Uterus (tissue), 4 donors: ENCODE data around the gene PVALB. TPM values are rescaled to one million over a fixed set of nuclear protein-coding genes. Genes with fewer than 3 reads are reported as not detected.

Experiments used
- DNase-seq, 2 donors: peaks; one replicate each; pipeline ENCODE4 v3.0.0-alpha.2; 2019 to 2020
- H3K27ac ChIP-seq, 2 donors: fragments of 200-600 bp; sonication (generic); 1 replicate in 1 of 2; 2 replicates in 1 of 2; pipeline ENCODE4 v1.5.1; 2016 to 2018
- H3K27me3 ChIP-seq, 2 donors: fragments of 200-600 bp; sonication (generic); one replicate each; pipeline ENCODE4 v1.5.1; 2018 to 2019; ENCODE audit warnings: control low read depth in 1 of 2
- H3K36me3 ChIP-seq, 2 donors: fragments of 200-600 bp; sonication (generic); one replicate each; pipeline ENCODE4 v1.5.1; 2019; ENCODE audit warnings: control low read depth in 1 of 2
- H3K4me1 ChIP-seq, 2 donors: fragments of 200-600 bp; sonication (generic); one replicate each; pipeline ENCODE4 v1.5.1; 2018 to 2019; ENCODE audit warnings: control low read depth in 1 of 2
- H3K4me3 ChIP-seq, 2 donors: fragments of 200-600 bp; sonication (generic); 1 replicate in 1 of 2; 2 replicates in 1 of 2; pipeline ENCODE4 v1.5.1; 2018 to 2019; ENCODE audit warnings: mild to moderate bottlenecking in 1 of 2
- H3K9me3 ChIP-seq, 2 donors: fragments of 200-600 bp; sonication (generic); one replicate each; pipeline ENCODE4 v1.5.1; 2019; ENCODE audit warnings: control low read depth in 1 of 2
- POLR2A ChIP-seq, 2 donors: fragments of 450-650 bp; IDR thresholded peaks; one replicate each; pipeline ENCODE4 v1.6.1; 2016; ENCODE audit warnings: antibody characterized with exemption in 2 of 2, mild to moderate bottlenecking in 1 of 2, moderate library complexity in 1 of 2
- intact Hi-C: fragments of 100-400 bp; cut with DNase I; formaldehyde crosslinking; loops from one replicate; pipeline ENCODE4 v1.15.1; 2023; ENCODE audit warnings: low total_unique reads
- total RNA-seq, 4 donors: library from RNA; depleted of rRNA in 3 of 4; stranded (reverse); fragments of >200 nt in 3 of 4; gene quantifications; one replicate each; pipeline versions ENCODE4 v1.1.0 to v1.2.4, GENCODE V29; 2014 to 2023
- TF ChIP-seq, protein P1 (sequence below), 4 experiments: fragments of 200-600 bp in 2 of 4; fragments of 450-650 bp in 2 of 4; sonication (generic) in 2 of 4; IDR thresholded peaks; one replicate each; pipeline ENCODE4 v1.5.1; 2016 to 2019; ENCODE audit warnings: antibody characterized with exemption in 4 of 4, mild to moderate bottlenecking in 2 of 4, moderate library complexity in 1 of 4
- donor health status: DM: yes; HTN: yes; CAD: no.

Gene PVALB
- total RNA-seq, 4 donors from 2014 or later: 2.3 TPM; not detected in 3

DNA sequence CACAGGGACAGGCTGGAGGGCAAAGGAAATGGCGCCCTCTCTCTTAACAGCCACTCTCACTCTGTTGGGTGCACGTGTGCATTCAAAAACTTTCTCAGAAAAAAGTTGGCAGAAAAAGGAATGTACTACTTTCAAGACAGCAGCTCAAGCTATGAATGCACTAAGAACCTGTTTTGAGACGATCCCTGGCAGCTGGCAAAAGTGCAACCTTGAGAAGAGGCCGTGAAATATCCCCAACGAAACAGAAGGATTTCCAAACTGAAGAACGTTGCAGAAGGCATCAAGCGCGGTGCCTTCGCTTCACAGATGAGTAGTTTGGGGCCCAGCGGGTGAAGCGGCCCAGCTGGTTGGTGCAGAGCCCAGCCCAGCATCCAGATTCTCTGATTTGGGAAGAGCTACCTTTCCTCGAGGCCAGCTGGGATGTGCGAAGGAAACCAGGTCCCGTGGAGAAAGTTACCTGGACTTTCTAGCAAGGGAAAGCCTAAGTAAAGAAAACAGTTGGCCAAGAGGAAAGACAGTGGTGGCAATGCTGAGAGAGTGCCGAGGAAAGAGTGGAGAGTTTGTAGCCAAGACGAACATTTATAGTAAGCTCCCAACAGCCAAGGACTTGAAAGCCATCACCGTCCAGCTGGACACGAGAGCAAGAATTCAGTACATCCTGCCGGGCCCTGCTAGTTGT is 57.2 kb downstream of the PVALB start:
- no peaks in the 10 kb centered on the region for H3K36me3 ChIP-seq
- no peaks in the 10 kb centered on the region for H3K4me1 ChIP-seq
- H3K9me3 ChIP-seq: no peaks in the 10 kb centered on the region
- no peak overlapping the region for H3K4me3 ChIP-seq
- H3K27ac ChIP-seq: no peak overlapping the region
- no peak for DNase-seq
- TF ChIP-seq, protein P1, sequence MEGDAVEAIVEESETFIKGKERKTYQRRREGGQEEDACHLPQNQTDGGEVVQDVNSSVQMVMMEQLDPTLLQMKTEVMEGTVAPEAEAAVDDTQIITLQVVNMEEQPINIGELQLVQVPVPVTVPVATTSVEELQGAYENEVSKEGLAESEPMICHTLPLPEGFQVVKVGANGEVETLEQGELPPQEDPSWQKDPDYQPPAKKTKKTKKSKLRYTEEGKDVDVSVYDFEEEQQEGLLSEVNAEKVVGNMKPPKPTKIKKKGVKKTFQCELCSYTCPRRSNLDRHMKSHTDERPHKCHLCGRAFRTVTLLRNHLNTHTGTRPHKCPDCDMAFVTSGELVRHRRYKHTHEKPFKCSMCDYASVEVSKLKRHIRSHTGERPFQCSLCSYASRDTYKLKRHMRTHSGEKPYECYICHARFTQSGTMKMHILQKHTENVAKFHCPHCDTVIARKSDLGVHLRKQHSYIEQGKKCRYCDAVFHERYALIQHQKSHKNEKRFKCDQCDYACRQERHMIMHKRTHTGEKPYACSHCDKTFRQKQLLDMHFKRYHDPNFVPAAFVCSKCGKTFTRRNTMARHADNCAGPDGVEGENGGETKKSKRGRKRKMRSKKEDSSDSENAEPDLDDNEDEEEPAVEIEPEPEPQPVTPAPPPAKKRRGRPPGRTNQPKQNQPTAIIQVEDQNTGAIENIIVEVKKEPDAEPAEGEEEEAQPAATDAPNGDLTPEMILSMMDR (IDR thresholded peaks at IDR 0.05): no peak
- no peak for TF ChIP-seq POLR2A (IDR thresholded peaks at IDR 0.05)
- H3K27me3 ChIP-seq: no peaks in the 10 kb centered on the region
- intact Hi-C loops: no loop called here

DNA sequence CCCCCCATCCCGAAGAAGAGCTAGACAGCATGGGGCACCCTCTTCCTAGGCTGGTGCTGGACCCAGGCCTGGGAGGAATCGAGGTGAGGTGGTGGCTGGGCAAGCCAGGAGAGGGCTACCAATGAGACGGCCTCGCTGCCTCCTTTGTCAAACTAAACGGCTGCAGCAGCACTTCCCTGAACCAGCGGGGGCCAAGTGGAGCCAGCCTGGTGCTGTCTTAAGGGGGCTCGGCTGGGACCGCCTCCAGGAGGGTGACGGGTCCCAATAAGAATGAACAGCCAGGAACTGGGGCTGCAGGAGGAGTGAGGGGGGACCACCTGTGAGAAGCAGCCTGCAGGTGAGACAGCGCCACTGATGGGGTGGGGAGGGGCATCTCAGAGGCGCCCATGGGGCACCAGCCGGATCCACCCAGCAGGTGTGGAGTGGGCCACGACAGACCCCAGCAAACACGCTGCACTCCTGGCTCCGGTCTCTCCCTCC is 58.0 kb downstream of the PVALB start:
- Histone ChIP-seq H3K27ac (no peak overlapping the region), H3K36me3 (no peaks in the 10 kb centered on the region), H3K27me3 (no peaks in the 10 kb centered on the region), H3K4me1 (no peaks in the 10 kb centered on the region), H3K9me3 (no peaks in the 10 kb centered on the region), H3K4me3 (no peak overlapping the region)
- intact Hi-C loops: no loop called here
- TF ChIP-seq, protein P1 (IDR thresholded peaks at IDR 0.05): no peak
- TF ChIP-seq POLR2A (IDR thresholded peaks at IDR 0.05): no peak
- no peak for DNase-seq

DNA sequence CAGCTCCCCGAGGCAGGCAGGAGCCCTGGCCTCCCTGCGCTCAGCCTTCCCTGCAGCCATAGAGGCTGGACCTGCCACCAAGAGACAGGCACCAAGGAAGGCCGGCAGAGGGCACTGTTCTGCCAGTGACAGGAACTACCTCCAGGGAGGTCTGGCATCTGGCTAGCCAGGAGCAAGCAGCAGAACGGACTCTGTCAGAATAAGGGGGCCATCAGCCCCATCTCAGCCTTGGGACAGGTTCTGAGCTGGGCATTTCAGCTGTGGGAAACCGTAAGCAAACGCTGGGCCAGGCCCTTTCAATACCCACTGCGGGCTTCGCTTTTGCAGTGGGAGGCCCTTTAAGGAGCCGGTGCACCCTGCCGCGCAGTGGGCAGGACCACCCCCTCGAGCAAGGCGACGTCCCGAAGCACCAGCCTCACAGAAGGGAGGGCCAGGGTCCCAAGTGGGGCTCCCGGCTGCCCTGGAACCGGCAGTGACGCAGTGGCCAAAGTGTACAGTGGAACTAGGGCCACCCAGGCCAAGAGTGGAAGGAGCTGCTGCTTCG is 59.1 kb downstream of the PVALB start:
- no peak overlapping the region for H3K4me3 ChIP-seq
- no peaks in the 10 kb centered on the region for H3K27me3 ChIP-seq
- peak; percentile 63 to 69 for DNase-seq
- H3K27ac ChIP-seq: no peak overlapping the region
- H3K36me3 ChIP-seq: no peaks in the 10 kb centered on the region
- intact Hi-C loops: no loop called here
- H3K9me3 ChIP-seq: no peaks in the 10 kb centered on the region
- H3K4me1 ChIP-seq: no peaks in the 10 kb centered on the region
- no peak for TF ChIP-seq POLR2A (IDR thresholded peaks at IDR 0.05)
- TF ChIP-seq, protein P1 (IDR thresholded peaks at IDR 0.05): peak; percentile 33 to 60 (median 54)

DNA sequence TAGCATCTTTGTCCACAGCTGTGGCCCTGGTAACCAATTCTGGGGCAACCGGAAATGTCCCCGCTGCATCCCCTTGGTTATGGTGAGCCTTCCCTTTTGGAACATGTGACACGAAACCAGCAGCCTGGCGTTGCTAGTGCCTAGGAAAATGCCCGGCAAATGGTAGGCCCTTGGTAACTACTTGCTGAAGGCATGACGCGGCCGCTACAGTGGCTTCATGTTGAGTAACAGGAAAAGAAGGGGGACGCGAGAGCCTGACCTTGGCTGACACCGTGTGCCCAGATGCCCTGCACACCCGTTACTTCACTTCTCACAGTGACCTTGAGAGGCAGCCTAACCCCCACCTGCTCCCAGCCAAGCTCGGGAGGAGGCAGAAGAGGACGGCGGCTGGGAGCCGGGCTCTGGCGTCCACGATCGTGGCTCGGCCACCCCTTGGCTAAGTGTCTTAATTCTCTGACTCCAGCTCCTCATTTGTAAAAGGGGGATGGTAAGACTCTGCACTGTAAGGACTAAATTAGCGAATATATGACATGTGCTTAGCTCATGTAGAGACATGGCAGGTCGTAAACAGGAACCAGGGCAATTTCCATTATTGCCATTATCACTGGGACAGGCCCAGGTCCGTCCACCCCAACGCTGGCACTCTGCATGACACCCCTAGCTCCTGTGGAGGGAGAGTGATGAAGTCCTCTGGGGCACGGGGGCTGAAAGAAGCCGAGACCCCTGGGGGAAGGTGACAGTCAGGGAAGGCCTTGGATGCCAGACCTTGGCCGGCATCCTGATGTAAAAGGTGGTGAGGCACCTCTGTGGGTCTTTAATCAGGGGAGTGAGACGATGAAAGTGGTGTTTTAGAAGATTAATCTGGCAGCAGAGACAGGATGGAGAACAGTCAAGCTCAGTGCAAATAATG is 59.8 kb downstream of the PVALB start:
- intact Hi-C loops: no loop called here
- Histone ChIP-seq H3K27ac (no peak overlapping the region), H3K36me3 (no peaks in the 10 kb centered on the region), H3K4me3 (no peak overlapping the region), H3K9me3 (no peaks in the 10 kb centered on the region), H3K27me3 (no peaks in the 10 kb centered on the region), H3K4me1 (no peaks in the 10 kb centered on the region)
- no peak for DNase-seq
- TF ChIP-seq, protein P1 (IDR thresholded peaks at IDR 0.05): no peak
- TF ChIP-seq POLR2A (IDR thresholded peaks at IDR 0.05): no peak
